DOHH2 (cell line): Measurements from ENCODE around the gene NUP35.

ENCODE experiments used
- EZH2phosphoT487 ChIP-seq: fragments of 200-600 bp; sonication (generic); IDR thresholded peaks from 2 replicates; pipeline ENCODE4 v1.6.1; 2017; ENCODE audit warnings: borderline replicate concordance, mild to moderate bottlenecking, antibody characterized with exemption, low read length, moderate library complexity, mixed read lengths
- TF ChIP-seq, protein P1 (sequence below): fragments of 200-600 bp; sonication (generic); IDR thresholded peaks from one replicate; pipeline ENCODE4 v1.5.1; 2014; ENCODE audit warnings: antibody characterized with exemption, mild to moderate bottlenecking, low read depth, low read length; ENCODE audit not compliant: poor library complexity, severe bottlenecking

DNA sequence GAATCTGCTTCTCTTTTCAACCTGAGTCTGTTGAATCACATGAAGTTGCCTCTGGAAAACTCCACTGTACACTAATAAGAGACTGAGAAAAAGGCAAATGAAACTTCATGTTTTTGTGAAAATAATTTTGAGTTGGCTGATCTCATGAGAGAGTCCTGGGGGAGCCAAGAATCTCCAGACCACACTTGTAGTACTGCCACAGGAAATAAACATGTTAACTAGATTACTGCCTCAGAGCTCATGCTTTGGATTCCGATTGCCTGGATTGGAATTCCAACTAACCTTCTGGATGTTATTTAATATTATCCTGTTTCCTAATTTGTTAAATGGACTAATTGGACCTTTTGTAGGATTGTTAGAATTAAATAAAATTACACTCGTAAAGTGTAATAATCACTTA is 25.2 kb downstream of the NUP35 start:
- TF ChIP-seq, protein P1, sequence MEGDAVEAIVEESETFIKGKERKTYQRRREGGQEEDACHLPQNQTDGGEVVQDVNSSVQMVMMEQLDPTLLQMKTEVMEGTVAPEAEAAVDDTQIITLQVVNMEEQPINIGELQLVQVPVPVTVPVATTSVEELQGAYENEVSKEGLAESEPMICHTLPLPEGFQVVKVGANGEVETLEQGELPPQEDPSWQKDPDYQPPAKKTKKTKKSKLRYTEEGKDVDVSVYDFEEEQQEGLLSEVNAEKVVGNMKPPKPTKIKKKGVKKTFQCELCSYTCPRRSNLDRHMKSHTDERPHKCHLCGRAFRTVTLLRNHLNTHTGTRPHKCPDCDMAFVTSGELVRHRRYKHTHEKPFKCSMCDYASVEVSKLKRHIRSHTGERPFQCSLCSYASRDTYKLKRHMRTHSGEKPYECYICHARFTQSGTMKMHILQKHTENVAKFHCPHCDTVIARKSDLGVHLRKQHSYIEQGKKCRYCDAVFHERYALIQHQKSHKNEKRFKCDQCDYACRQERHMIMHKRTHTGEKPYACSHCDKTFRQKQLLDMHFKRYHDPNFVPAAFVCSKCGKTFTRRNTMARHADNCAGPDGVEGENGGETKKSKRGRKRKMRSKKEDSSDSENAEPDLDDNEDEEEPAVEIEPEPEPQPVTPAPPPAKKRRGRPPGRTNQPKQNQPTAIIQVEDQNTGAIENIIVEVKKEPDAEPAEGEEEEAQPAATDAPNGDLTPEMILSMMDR: no peak
- no peak for TF ChIP-seq EZH2phosphoT487
